WTC11 (cell line): Measurements from ENCODE around the gene PDE4B.

Experiments
- CTCF ChIP-seq: fragments of 200-600 bp; IDR thresholded peaks from 2 replicates; pipeline ENCODE4 v1.8.0; 2022; ENCODE audit warnings: antibody characterized with exemption
- ESRRA ChIP-seq: sonication (generic); formaldehyde crosslinking; IDR thresholded peaks from 2 replicates; pipeline ENCODE4 v1.8.1; 2022; ENCODE audit warnings: mild to moderate bottlenecking, missing genetic modification reagents, borderline replicate concordance
- GABPB1 ChIP-seq: sonication (generic); formaldehyde crosslinking; IDR thresholded peaks from 2 replicates; pipeline ENCODE4 v1.8.1; 2023; ENCODE audit warnings: mild to moderate bottlenecking, missing genetic modification reagents
- MAX ChIP-seq: sonication (generic); formaldehyde crosslinking; IDR thresholded peaks from 2 replicates; pipeline ENCODE4 v1.8.0; 2022; ENCODE audit warnings: mild to moderate bottlenecking, missing genetic modification reagents
- NR3C1 ChIP-seq: sonication (generic); formaldehyde crosslinking; conservative IDR thresholded peaks from 2 replicates; pipeline ENCODE4 v1.8.1; 2023; ENCODE audit warnings: low read depth, mild to moderate bottlenecking, missing genetic modification reagents
- SMAD3 ChIP-seq: sonication (generic); formaldehyde crosslinking; IDR thresholded peaks from 2 replicates; pipeline ENCODE4 v1.8.0; 2022; ENCODE audit warnings: missing genetic modification reagents, mild to moderate bottlenecking, borderline replicate concordance
- SP1 ChIP-seq: sonication (generic); formaldehyde crosslinking; conservative IDR thresholded peaks from 2 replicates; pipeline ENCODE4 v1.8.1; 2022; ENCODE audit warnings: missing genetic modification reagents
- ZNF416 ChIP-seq: fragments of 250-450 bp; sonication (Bioruptor Pico); IDR thresholded peaks from 2 replicates; pipeline ENCODE4 v1.9.0; 2021; ENCODE audit warnings: mild to moderate bottlenecking, inconsistent platforms

DNA sequence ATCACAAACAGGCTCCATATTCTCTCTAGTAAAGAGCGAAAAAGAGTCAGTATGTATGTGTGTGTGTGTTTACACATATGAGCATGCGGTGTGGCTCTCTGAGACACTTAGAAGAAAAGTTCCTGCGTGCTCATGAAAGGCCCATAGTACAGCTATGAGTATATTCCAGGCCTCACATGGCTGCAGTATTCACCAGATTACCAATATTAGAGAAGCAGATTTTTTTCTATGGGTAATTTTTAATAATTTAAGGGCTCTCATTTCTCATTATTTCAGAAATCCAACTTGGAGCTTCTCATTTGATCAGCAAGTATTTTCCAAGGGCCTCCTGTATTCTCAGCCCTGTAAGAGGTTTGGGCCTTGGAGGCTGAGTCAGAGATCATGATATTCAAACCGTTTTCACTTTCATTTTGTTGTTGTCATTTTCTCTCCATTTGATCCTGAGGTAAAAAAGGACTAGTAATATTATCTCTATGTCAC, 508.3 kb downstream of the PDE4B start:
- no peak for TF ChIP-seq CTCF
- no peak for TF ChIP-seq GABPB1
- no peak for TF ChIP-seq ESRRA (CRISPR knock-in tag)
- no peak for TF ChIP-seq ZNF416 (CRISPR knock-in tag)
- TF ChIP-seq SP1 (CRISPR knock-in tag) = no peak
- no peak for TF ChIP-seq NR3C1 (CRISPR knock-in tag)
- TF ChIP-seq MAX (CRISPR knock-in tag) = no peak
- TF ChIP-seq SMAD3 (CRISPR knock-in tag) = no peak
